Measurements from ENCODE around the gene RPH3AL. TPM values are rescaled to one million over a fixed set of nuclear protein-coding genes. Genes with fewer than 3 reads are reported as not detected.

The RPH3AL gene
- total and polyA plus RNA-seq, 8 donors, result 8.9 to 57.1 (median 11.0) TPM

DNA sequence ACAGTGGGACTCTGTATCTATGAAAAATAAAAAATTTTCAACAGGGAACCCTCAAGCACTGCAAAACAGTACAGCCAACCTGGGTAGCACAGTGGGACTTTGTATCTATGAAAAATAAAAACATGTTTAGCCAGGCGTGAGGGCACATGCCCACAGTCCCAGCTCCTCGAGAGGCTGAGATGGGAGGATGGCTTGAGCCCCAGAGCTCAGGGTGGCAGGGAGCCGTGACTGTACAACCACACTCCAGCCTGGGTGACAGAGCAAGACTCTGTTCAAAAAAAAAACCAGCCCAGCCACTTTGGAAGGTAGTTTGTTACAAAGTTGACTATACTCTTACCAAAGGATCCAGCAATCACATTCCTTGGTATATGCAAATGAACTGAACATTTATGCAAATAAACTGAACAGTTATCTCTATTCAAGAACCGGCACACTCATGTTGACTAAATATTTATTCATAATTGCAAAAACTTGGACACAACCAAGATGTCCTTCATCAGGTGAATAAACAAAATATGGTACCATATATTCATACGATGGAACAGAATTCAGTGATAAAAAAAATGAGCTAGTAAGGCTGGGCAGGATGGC, 5.2 kb downstream of the RPH3AL start:
- ATAC-seq (no peak), DNase-seq (peak in 1 of 4 donors; percentile 32)
- Histone ChIP-seq H3K4me1 (peaks cover 34 to 51% of the 10 kb centered on the region in 2 donors), H3K27me3 (no peaks in the 10 kb centered on the region), H3K9me3 (no peaks in the 10 kb centered on the region), H3K36me3 (no peaks in the 10 kb centered on the region), H3K4me3 (no peak overlapping the region), H3K27ac (peak overlapping the region; percentile 82 to 87)
- intact Hi-C loops (cut with DNase I), result no loop called here
- TF ChIP-seq, protein P1, sequence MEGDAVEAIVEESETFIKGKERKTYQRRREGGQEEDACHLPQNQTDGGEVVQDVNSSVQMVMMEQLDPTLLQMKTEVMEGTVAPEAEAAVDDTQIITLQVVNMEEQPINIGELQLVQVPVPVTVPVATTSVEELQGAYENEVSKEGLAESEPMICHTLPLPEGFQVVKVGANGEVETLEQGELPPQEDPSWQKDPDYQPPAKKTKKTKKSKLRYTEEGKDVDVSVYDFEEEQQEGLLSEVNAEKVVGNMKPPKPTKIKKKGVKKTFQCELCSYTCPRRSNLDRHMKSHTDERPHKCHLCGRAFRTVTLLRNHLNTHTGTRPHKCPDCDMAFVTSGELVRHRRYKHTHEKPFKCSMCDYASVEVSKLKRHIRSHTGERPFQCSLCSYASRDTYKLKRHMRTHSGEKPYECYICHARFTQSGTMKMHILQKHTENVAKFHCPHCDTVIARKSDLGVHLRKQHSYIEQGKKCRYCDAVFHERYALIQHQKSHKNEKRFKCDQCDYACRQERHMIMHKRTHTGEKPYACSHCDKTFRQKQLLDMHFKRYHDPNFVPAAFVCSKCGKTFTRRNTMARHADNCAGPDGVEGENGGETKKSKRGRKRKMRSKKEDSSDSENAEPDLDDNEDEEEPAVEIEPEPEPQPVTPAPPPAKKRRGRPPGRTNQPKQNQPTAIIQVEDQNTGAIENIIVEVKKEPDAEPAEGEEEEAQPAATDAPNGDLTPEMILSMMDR (IDR thresholded peaks at IDR 0.05), result no peak

DNA sequence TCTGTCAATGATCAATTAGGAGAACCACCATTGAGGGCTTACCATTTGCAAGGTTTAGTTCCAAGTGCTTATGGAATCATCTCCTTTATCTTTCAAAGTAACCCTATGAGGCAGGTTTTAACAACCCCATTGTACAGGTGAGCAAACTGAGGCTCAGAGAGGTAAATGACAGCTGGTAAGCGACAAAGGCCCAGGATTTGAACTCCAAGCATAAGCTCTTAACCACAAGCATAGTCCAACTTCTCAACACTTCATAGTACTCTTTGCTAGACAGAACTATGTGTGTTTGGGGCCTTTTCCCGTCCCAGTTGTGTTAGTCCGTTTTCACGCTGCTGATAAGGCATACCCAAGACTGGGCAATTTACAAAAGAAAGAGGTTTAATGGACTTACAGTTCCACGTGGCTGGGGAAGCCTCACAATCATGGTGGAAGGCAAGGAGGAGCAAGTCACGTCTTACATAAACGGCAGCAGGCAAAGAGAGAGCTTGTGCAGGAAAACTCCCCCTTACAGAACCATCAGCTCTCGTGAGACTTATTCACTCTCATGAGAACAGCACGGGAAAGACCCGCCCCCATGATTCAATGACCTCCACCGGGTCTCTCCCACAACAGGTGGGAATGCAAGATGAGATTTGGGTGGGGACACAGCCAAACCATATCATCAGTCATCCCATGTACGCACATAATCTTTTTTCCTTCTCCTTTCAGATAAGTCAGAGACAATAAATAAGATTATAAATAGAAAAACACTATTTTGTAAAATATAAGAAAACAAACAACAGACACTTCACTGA, 6.4 kb downstream of the RPH3AL start:
- no peak overlapping the region for H3K4me3 ChIP-seq
- DNase-seq, result no peak
- peaks cover 32 to 39% of the 10 kb centered on the region in 2 donors for H3K4me1 ChIP-seq
- TF ChIP-seq, protein P1 (IDR thresholded peaks at IDR 0.05), result no peak
- intact Hi-C loops (cut with DNase I), result no loop called here
- no peak for ATAC-seq
- H3K27me3 ChIP-seq, result no peaks in the 10 kb centered on the region
- H3K36me3 ChIP-seq, result no peaks in the 10 kb centered on the region
- no peak overlapping the region for H3K27ac ChIP-seq
- H3K9me3 ChIP-seq, result no peaks in the 10 kb centered on the region

DNA sequence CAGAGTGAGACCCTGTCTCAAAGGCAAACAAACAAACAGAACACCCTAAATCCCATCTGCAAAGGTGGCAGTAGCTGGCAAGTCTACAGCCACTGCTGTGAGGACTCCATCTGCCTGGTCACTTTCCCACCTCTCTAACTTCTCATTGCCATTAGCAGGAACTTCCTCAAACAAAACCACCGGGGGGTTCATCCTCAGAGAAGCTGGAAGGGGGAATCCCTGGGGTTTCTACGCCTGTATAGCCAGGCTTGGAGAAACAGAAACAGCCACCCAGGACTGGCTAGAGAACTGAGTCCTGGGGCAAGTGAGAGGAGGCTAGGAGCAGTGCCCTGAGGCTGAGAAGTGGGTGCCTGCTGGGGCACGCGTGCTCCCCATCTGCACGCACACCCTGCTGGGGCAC, 7.3 kb downstream of the RPH3AL start:
- TF ChIP-seq, protein P1 (IDR thresholded peaks at IDR 0.05), result no peak
- no peak overlapping the region for H3K27ac ChIP-seq
- H3K9me3 ChIP-seq, result no peaks in the 10 kb centered on the region
- peaks cover 24 to 29% of the 10 kb centered on the region in 2 donors for H3K4me1 ChIP-seq
- H3K4me3 ChIP-seq, result no peak overlapping the region
- intact Hi-C loops (cut with DNase I), result no loop called here
- no peaks in the 10 kb centered on the region for H3K27me3 ChIP-seq
- no peak for ATAC-seq
- no peaks in the 10 kb centered on the region for H3K36me3 ChIP-seq
- peak in 1 of 4 donors; percentile 6 for DNase-seq

DNA sequence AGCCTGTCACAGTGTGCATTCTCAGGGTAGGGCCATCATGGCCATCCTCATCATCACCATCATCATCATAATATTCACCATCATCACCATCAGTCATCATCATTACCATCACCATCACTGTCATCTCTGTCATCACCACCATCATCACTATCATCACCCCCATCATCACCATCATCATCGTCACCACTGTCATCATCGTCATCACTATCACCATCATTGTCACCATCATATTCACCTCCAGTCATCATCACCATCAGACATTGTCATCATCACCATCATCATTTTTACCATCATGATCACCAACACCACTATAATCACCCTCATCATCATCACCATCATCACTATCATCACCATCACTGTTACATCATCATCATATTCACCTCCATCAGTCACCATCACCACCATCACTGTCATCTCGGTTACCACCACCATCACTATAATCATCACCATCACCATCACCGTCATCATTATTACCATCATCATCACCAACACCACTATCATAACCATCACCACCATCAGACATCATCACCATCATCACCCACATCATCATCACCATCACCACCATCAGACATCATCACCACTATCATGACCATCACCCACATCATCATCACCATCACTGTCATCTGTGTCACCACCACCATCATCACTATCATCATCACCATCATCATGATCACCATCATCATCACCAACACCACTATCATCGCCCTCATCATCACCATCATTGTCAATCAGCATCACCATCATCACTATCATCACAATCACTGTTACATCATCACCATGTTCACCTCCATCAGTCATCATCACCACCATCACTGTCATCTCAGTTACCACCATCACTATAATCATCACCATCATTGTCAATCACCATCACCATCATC, 8.5 kb downstream of the RPH3AL start:
- Histone ChIP-seq H3K27ac (no peak overlapping the region), H3K4me1 (peaks cover 14 to 28% of the 10 kb centered on the region in 2 donors), H3K36me3 (no peaks in the 10 kb centered on the region), H3K27me3 (no peaks in the 10 kb centered on the region), H3K4me3 (no peak overlapping the region), H3K9me3 (no peaks in the 10 kb centered on the region)
- DNase-seq (no peak), ATAC-seq (no peak)
- intact Hi-C loops (cut with DNase I), result no loop called here
- TF ChIP-seq, protein P1 (IDR thresholded peaks at IDR 0.05), result no peak

All from left lung (tissue), 10 donors.